Pulmonary artery endothelial cell (primary cell): ENCODE results near the gene ARMH3. TPM values are rescaled to one million over a fixed set of nuclear protein-coding genes. Genes with fewer than 3 reads are reported as not detected.

ENCODE experiments used
- DNase-seq: peaks from one replicate; pipeline ENCODE4 v3.0.0-alpha.2; 2011; ENCODE audit warnings: low read depth, low spot score
- total RNA-seq: library from RNA; depleted of rRNA; stranded (reverse); fragments of >200 nt; gene quantifications from 2 replicates; pipeline ENCODE4 v1.2.3, GENCODE V29; 2014

Gene ARMH3
- total RNA-seq, 1 donor from 2014 or later: 7.1 TPM

DNA sequence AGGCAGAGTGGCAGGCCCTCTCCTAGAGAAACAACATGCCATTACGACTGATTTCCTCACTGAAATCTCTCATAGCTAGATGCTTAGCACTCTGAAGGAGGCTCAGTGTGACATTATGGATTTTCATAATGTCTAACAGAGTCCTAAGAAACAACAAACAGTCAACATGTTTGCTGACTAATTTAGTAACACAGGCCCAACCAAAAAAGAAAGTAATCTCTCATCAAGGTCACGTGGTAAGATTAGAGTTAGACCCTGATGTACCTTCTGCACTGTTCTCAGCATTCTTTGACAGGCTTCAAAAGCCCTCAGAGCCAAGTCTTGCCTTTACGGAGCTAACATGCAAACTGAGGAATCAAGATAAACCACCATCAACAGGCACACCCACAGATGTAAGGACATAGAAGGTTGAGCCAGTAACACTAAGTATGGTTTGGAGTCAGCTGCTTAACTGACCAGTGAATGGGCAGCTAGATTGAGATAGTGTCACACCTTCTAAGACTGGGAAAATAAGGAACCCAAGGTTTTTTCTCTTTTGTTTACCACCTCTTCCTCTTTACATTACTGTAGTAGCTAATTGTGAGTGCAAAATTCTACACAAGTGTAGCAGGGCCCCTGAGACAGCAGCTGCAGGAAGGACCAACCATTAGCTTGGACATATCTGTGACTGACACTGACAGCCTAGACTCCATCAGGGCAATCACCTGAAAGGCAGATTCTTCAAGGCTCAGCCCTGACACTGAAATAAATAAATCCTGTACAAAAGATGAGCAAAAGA, 197.1 kb downstream of the ARMH3 start:
- DNase-seq: no peak

GRCh38 chr10:101857802-101858476, 198.0 kb downstream of the ARMH3 start:
- no peak for DNase-seq

GRCh38 chr10:101856626-101857025, 199.3 kb downstream of the ARMH3 start:
- DNase-seq: peak; percentile 17

- no peak for DNase-seq
These were observed 204.4 kb downstream of the ARMH3 start for GRCh38 chr10:101851411-101852116.

- DNase-seq: no peak
These were observed 205.2 kb downstream of the ARMH3 start for GRCh38 chr10:101850749-101851148.

DNA sequence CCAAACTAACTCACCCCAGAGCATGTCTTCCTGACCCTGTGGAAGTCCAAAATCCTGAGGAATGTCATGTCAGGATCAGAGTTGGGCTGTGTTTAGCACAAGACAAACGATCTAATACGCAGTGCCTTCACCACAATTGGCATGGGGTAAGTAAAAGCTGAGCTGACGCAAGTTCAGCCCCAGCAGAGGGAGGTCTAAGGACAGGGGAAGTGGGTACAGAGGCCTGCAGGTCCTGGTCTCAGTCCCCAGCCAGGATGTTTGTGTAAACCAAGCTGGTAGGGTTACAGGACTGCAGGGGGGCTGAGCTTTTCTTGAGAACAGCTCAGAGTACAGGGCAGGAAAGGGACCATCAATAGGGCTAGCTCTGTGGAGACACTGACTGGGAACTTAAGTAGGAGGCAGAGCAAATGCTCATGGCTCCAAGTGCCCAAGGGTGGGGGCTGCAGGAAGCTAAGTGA, 207.1 kb downstream of the ARMH3 start:
- DNase-seq: no peak

- peak; percentile 30 for DNase-seq
These were observed 207.6 kb downstream of the ARMH3 start for GRCh38 chr10:101848408-101848807.

- DNase-seq: no peak
These were observed 210.1 kb downstream of the ARMH3 start for GRCh38 chr10:101845893-101846292.

DNA sequence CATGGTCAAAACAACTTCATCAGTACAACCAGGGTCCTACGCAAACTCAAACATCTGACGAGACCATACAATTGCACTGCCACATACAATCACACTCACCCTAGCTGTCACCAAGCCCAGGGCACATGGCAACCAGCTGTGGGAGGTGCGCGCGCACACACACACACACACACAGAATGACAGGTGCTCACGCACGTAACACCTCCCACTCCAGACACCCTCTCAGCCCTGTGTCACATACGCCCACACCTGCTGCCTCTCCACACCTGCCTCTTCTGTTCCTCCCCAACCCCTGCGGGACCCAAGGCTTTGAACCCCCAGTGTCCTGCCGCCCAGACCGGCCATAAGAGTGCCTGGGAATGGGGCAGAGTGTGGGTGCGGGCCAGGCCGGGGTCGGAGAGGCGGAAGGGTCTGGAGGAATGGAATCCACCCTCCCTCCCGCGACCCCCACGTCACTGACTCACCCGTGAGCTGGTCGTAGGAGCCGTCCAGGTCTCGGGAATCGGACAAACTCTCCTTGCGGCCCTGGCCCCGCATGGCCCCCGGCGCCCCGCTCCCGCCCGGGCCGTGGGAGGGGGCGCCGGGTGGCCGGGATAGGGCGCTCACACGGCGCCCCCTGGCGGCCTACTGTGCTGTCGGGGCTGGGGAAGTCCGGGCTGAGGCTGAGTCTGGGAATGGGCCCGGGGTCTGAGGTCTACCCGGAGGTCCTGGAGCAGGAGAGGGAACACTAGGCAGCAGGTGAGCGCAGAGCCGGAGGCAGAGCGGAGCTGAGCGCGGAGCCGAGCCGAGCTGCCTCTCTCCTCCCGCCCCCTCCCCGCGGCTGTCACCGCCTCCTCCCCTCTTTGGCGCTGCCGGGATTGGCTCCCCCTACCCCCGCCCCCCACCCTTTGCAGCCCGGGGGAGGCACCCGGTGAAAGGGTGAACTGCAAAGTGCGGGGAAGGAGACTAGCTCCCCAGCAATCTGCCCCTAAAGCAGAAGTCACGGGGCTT, 212.6 kb downstream of the ARMH3 start, which contains the start of gene KCNIP2:
Gene KCNIP2 (minus strand): TSS at position 769 of the 990 bp plus-strand sequence. CDS start 232 bp downstream, at position 537.
- no peak for DNase-seq

GRCh38 chr10:101841826-101842225, 214.1 kb downstream of the ARMH3 start:
- no peak for DNase-seq

DNA sequence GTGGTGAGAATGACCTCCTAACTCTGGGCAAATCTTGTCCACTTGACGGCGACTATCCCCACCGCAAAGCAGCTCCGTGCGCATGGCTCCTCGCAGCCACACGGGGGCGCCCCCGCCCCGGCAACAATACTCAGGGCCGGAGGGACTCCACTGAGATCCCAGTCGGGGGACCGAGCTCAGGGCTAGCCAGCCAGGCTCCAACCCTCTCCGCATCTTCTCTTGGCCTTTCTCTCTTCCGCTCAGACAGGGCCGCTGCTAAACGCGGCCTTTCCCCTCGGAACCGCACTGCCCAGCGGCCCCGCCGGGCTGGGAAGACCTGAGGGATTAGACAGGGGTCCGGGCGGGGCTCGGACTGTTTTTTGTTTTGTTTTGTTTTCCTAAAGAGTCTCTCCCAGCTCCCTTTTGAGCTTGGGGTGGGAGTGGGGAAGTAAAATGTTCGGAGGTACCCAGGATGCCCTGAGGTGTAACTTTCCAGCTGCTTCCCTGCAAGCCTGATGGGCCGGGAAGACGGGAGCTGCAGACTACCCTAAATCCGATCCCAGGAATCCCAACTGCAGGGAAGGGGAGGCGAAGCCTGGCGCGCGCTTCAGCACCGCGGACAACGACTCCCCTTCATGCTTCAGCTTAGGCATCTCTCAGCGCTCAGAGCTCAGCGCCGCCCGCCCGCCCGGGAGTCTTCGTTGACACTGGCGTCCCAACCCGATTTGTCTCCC, 215.1 kb downstream of the ARMH3 start:
- peak; percentile 55 for DNase-seq

GRCh38 chr10:101840102-101840684, 215.8 kb downstream of the ARMH3 start:
- DNase-seq: no peak

DNA sequence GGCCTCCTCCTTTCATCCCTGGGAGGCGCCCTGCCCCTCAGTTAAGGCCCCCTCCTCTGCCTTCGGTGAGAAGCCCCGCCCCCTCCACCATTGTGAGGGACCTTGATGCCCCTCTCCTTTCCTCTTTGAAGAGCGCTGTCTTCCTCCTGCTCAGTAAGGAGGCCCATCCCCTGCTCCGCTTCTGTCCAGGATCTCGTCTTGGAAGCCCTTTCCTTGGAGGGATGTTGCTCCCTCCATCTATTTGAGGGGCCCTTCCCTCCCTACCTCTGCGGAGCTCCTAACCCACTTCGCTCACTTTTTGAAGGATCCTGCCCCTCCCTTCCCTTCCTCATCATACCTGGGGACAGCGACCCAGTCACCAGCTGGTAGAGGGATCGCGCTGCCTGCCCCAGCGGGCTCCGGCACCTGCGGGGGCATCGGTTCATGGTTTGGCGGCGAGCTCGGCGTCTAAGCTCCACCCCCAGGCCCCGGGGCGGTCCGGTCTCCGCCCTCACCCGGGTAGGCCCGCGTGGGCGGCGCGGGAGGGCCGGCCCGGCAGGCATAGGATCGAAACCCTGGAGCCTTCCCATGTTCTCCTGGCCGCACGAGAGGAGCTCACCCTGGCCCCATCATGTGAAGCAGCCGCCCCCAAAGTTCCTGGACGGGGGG, 216.4 kb downstream of the ARMH3 start:
- DNase-seq: no peak

- no peak for DNase-seq
These were observed 217.0 kb downstream of the ARMH3 start for GRCh38 chr10:101839002-101839401.

DNA sequence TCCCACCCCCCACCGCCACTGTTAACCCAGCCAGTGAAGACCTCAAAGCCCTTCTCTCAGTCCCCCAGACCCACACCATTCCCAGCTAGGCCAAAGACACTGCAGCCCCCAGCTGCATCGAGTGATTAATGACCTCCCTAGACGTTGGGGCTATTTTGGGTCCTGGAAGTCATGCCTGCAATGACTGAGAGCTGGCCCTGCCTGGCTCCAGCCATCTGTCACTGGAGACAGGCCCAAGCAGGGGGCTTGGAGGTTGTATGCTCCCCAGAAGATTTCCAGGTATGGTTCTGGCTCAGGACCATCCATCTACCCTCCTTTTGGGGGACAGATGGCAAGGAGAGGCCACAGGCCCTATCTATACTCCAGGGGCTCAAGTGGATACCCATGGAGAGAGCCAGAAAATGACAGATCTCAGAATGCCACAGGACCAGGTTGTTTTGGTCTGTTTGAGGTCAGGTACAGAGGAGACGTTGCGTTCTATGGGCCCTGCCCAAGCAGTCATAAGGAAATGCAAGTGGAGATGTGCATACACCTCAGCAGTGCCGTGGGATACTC, 217.5 kb downstream of the ARMH3 start:
- DNase-seq: no peak

DNA sequence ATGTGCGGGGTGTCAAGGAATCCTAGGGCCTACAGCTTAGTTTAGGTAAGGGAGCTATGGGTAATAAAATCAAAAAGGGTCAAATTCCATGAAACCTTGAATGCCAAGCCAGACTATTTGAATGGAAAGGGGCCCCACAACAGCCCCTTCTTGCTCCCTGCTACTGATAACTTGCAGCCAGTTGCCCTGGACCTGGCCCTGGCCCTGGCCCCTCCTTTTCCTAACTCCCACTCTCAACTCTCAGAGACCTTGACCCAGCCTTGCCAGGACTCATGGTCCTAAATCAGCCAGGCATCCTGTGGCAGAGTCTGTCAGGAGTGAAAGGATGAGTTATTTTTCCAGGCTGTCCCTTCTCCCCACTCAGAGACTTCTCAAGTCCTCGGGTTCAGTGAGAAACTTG, 218.2 kb downstream of the ARMH3 start:
- no peak for DNase-seq

GRCh38 chr10:101835362-101835761, 220.6 kb downstream of the ARMH3 start:
- no peak for DNase-seq

DNA sequence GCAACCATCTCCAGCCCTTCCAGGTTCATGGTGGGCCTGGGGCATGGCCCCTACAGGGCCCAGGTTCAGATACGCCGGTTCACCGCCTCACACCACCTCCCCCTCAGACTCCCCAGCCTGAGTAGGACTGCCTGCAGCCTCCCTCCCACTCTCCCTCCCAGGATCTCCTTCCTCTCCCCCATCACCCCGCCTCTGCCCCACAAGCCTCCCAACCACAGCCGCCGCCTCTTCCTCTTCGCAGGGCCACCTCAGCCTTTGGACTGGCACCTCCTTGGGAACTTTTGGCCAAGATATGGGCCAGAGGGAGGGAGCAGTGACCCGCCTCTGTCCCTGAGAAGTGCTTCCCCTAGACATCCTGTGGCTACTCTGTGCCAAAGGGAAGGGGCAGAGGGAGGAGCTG, 221.6 kb downstream of the ARMH3 start:
- no peak for DNase-seq

- DNase-seq: no peak
These were observed 222.5 kb downstream of the ARMH3 start for GRCh38 chr10:101833466-101833865.
